Measurements from ENCODE around the gene ANKRD1.
A peak's percentile ranks its signal among the peaks of the same experiment; 100 is the strongest.
"Not testable (repeated sequence)": the region's sequence is repeated elsewhere in the genome, so short reads cannot be mapped to it uniquely, and the experiment has no call there.

Gene ANKRD1

DNA sequence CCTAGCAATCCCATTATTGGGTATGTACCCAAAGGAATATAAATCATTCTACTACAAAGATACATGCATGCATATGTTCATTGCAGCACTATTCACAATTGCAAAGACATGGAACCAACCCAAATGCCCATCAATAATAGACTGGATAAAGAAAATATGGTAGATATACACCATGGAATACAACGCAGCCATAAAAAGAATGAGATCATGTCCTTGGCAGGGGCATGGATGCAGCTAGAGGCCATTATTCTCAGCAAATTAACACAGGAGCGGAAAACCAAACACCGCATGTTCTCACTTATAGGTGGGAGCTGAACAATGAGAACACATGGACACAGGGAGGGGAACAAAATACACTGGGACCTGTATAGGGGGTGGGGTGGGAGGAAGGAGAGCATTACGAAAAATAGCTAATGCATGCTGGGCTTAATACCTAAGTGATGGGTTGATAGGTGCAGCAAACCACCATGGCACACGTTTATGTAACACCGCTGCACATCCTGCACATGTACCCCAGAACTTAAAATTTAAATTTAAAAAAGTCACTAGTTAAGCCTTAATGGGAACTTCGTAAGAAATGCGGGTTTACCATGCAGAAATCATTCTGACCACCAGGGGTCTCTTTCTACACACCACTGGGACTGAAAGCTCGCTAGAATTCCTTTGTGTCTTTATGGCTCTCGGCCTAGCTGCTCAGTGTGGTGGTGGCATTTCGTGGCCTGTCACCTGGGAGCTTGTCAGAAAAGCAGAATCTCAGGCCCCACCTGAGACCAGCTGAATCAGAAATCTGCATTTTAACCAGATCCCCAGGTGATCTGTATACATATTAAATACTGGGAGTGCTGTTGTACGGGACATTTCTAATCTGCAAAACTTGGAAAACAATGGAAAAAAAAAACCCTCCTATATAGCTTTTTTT, 9.5 kb downstream of the ANKRD1 start:
- DNase-seq, result peak; percentile 51

DNA sequence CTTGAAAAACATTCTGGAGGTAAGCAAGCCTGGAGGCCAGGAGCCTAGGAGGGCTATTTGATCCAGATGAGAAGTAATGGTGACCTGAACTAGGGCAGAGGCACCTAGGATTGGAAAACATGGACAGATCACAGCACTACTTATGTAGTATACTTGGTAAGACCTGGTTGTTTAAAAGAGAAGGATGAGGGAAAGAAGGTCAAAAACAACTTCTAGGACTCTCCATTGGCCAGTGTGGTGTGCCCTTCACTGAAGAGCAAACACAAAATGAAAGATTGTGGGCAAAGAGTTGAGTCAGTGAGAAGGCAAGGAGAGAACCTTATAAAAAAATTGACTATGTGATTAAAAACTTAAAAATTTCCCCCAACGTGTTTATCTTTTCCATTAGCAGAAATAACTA, 14.3 kb downstream of the ANKRD1 start:
- DNase-seq, result no peak

DNA sequence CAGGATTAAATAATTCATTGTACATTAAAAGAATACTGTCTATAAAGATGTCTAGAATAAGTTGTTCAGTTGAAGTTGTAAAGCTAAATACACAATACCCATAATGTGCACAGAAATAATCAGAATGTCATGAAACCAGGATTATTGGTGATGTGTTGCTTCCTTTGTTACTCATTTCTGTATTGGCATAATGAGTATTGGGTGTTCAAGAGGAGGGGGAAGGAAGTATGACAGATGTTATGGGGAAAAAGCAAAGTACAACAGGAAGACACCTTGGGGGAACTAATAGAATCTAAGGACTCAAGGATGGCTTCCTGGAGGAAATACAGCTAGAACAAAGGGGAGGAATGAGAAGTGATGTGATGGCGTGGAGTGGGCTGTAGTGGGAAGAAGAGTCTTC, 15.0 kb downstream of the ANKRD1 start:
- DNase-seq, result no peak

DNA sequence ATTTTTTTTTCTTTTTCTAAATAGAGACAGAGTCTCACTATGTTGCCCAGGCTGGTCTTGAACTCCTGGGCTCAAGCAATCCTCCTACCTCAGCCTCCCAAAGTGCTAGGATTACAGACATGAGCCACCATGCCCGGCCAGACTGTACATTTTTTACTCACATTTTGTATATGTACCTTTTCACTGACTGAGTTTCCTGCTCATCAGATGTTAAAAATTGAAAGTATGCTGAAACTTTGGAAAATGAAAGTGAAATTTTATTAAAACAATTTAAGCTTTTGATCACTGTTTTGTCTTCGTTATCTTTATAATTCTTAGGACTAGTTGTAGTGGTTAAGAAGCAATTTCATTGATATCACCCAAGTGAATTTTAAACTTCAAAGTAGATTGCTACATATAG, 24.0 kb downstream of the ANKRD1 start:
- not testable (repeated sequence) for DNase-seq

DNA sequence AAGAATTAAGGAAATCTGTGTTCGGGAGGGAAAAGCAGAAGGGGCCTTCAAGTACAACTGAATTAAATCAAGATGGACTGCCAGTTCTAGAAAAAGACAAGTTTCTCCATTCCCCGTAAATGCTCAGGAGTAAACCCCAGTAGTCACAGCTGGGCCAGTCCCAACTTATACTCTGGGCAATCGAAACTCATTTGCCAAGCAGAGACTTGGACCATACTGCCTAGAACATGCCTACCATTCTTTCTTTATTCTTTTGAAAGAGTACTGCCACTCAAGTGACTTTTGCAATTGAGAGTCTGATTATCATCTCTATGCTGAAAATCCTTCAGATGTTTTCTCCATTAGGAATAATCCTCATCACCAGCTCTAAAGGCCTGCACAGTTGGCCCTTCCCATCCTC, 27.7 kb downstream of the ANKRD1 start:
- no peak for DNase-seq

DNA sequence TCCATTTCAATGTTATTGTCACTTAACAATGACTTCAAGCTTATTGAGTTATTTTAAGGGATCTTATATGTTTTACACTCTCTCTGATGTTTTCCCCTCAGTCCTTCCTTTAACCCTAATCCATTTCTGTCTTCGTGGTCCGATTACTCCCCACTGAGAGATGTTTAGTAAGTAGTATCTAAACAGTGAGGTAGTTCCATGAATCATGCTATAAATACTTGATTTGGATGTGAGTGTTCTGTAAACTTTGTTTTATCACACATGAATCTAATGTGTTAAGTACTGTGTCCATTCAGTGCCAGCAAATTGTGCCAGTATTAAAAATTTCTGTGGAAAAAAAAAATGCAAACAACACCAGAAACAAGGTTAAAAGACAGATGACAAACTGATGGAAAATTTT, 30.5 kb downstream of the ANKRD1 start:
- no peak for DNase-seq

DNA sequence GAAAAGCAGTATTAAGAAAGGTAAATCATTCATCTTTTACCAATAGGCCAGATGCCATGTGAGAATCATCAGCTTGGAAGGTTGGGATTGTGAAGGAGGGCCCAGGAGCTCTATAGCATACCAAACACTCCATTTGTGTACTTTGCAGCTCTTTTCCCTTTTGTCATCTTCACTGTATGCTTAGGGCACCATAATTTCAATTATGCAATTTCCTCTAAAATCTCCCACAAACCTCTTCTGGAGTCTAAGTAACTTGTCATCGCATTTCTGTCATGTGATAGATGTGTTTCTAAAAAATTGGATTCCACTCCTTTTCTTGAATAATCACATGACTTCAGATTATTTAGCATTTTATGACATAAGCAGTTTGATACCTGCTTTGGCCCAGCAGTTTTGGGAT, 31.3 kb downstream of the ANKRD1 start:
- DNase-seq, result no peak

DNA sequence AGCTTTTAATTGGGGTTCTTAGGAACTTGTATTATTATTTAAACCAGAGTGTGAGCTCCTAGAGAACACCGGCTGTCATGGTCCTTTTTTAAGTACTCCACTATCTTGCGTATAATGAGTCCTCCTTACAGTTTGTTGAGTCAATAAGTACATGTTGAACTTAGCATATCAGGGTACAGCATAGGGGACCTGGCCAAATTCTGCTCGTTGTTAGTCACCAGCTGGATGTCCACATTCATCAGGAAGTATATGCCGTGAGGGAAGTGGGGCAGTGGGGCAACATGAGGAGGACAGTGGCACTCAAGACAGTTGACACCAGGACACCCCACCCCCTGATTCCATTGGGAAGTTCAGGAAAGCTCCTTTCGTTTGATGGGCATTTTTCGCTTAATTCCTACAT, 32.5 kb downstream of the ANKRD1 start:
- no peak for DNase-seq

DNA sequence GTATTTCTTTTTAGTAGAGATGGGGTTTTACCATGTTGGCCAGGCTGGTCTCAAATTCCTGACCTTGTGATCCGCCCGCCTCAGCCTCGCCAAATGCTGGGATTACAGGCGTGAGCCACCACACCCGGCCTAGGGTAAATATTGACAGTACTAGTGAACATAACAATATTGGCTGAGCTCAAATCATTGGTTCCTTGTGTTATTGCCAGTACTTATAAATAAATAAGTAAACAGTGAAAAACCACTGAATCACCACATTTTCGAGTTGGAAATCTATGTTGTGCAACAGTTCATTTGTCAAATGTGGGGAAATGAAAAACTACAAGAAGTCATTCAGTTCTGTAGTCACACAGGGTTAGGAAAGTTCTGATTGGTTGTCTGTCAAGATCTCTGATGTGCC, 33.3 kb downstream of the ANKRD1 start:
- no peak for DNase-seq

DNA sequence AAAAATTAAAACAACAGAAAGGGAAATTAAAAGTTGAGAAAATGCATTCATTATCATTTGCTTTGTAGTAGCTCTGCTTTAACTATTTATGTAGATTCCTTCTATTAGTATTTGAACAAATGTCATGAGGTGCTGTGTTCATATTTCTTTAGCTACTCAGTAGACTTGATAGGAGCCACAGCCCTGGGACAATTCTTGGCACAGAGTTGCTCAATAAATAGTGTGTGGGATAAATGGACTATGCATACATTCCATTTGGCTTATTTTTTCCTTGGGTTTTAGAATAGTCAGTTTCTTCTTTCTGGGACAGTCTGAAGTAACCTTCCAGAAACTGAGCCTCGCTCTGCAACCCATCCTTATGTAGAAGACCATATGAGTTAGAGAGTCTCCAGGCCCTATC, 35.7 kb downstream of the ANKRD1 start:
- DNase-seq, result no peak

DNA sequence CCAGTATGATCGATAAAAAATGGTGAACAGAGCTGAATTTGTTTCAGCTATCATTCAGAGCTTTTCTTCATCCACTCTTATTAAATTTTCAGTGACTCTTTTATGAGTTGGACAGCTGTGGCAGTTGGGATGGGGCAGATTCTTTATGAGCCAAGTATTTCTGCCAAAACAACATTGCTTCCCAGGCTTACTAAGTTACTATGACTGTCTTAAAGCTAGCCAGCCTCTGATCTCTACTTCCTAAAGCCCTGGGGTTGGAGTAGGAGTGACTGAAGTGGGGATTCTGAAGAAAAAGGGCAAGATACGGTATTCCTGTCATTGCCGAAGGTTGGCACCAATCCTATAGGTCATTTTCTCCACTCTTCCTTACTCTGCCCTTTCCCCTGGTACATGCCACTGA, 36.5 kb downstream of the ANKRD1 start:
- DNase-seq, result no peak

DNA sequence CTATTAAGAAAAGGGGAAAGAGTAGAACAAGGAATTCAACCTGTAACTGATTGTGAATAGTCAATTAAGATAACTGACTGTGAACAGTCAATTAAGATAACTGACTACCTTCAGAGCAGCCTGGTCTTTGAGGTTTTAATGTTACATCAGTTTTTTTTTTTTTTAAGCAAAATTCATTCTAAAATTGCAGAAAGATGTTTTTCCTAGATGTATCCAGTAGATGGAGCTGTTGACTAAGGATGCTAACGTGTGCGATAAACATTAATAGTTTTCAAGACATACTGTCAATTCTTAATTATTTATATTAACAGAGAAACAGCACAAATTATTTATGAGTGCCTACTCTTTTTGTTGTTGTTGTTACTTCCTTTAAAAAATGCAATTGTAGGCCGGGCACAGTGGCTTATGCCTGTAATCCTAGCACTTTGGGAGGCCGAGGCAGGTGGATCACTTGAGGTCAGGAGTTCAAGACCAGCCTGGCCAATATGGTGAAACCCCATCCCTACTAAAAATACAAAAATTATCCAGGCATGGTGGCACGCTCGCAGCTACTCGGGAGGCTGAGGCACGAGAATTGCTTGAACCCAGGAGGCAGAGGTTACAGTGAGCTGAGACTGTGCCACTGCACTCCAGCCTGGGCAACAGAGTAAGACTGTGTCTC, 40.7 kb downstream of the ANKRD1 start:
- not testable (repeated sequence) for DNase-seq

DNA sequence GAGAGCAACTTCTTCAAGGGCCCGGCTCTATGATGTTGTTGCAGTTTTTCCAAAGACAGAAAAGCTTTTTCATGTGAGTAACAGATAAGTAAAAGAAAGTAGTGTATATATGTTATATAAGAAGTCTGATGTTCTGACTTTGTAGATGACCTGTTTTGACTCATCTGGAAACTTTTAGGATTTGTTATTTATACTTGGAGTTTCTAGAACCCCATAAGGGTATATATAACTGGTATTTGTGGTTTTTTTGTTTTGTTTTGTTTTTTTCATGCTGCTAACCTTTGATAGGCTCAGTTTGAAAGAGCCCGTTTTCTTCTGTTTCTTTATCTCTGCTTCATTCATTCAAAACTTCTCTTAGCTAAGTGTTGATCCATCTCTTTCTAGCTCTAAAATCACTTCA, 41.8 kb downstream of the ANKRD1 start:
- no peak for DNase-seq

DNA sequence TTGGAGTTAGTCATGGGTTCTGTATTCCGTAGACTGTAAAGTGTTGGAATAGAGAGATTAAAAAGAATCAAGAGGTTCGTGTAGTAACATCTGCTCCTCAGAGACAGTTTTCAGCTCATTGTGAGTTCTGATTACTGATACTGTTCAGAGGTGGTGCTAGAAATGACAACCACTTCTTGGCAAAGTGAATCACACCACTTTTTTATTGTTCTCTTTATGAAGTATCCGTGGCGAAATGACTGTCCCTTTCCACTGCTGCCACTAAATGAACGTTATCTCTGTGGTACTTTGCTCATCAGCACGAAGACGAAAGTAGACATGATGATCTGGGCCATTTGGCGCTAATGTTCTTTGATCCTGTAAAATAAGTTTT, 48.3 kb downstream of the ANKRD1 start:
- no peak for DNase-seq

DNA sequence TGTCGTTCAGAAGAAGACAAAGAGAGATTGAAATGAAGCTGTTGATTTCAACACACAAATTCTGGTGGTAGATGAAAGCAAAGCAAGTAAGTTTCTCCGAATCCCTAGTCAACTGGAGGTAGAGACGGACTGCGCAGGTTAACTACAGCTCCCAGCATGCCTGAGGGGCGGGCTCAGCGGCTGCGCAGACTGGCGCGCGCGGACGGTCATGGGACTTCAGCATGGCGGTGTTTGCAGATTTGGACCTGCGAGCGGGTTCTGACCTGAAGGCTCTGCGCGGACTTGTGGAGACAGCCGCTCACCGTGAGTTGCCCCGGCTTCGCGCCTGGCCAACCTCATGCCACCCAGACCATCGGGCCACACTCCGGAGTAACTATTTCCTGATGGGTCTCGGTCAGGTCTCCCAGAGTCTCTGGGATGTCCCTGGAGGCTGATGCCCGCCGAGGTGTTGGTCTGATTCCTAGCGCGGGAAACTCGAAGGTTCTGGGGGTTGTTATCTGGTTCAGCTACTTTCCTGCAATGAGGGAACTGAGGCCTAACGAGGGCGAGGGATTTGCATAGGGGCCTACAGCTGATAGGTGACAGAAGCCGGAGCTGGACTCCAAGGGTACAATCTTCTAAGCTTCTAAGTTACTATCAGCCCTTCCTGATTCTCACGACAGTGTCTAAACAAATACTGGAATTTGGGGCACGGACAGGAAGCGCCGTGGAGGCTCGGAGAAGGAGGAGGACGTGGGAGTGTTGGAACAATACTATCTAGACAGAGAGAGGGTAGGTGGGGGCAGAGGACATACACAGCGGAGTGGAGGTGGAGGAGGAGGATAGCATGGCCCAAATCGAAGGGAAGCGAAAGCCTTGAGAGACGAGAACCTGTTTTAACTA, 48.9 kb downstream of the ANKRD1 start, which contains the start of gene RPP30:
TSS of gene RPP30 (plus strand) at position 209 of the 882 bp plus-strand sequence. CDS start at position 222, 13 bp downstream.
- DNase-seq, result peak; percentile 79

DNA sequence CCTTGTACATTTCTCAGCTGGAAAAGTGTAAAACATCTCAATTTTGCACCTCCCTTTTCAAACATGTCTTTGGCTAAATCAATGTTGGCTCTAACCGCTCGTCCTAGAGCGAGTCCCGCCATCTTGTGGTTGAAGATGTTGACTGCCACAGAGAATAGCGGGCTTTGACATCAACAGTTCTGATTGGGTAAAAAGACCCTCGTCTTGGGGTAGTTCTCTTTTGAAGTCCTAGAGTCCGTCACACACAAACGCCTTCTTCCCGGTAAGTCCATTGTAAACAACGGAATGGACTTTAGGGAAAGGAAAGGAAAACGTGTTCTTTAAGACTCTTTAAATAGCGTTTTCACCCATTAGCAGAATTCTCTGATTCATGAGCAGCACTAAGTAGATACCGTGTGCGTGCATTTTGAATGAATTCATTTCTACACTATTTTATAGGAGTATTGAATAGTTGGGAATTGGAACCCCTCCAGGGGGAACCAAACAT, 49.6 kb downstream of the ANKRD1 start:
- DNase-seq, result peak; percentile 50

DNA sequence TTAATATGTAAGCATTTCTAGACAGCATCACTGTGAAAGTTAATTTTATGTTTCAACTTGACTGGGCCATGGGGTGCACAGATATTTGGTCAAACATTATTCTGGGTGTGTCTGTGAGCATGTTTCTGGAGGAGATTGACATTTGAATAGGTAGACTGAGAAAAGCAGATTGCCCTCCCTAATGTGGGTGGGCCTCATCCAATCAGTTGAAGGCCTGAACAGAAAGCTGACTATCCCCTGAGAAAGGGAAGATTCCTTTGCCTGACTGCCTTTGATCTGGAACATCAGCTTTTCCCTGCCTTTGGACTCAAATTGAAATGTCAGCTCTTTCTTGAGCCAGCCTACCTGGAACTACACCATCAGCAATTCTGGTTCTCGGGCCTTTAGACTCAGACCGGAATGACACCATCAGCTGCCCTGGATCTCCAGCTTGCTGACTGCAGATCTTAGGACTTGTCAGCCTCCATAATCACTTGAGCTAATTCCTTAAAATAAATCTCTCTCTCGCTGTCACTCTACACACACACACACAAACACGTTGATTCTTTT, 54.8 kb downstream of the ANKRD1 start:
- no peak for DNase-seq

DNA sequence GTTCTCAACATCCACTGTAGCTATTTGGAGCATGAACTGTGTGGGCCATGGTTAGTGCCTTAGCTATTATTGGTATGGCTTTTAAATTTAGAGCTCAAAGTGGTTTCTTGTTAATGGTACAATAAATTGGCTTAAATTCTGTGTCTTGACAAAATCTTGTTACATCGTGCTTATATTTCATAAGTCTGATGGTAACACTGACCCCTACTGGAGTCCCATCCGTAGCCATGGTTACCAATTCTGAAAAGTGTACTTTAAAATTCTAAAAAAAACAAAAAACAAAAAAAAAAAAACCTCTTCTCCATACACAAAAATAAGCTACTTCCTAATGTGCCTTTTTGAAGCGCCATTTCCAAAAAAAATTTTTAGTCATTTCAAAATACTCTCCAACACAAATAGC, 55.5 kb downstream of the ANKRD1 start:
- no peak for DNase-seq

DNA sequence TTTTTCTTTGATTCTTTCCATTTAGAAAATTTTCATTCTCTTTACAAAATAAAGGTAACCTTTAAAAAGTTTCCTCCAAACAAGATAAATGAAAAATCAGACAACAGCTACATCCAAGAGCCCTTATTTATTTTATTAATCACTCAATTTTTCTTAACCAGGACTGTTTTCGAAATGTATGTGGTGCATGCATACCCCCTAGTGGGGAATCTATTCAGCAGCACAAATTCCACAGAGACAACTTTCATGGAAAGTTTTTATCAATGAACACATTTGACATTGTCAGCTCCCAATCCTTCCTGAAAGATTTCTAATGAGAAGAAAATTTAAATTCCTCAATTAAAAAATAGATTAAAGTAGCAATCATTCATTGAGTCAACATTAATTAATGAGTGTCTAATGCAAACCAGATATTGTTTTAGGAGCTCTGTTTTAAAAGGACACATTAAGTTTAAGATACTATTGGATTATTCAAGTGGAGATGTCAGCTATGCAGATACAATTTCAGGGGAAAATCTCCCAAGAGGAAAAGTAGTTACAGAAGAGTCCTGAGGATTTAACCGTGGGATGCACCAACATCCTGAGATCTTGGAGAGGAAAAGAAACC, 57.9 kb downstream of the ANKRD1 start:
- DNase-seq, result peak; percentile 11

All from CD4-positive, alpha-beta T cell treated with Interleukin-6 for 4 hours (primary cell).